ENCODE data around the gene DMAC1.

DMAC1 gene

GRCh38 chr9:7782400-7783120, 17.0 kb downstream of the DMAC1 start:
- no peak for DNase-seq (ENCODE audit: low spot score)

- DNase-seq (ENCODE audit: low spot score), result no peak
These were observed 19.2 kb downstream of the DMAC1 start for GRCh38 chr9:7780261-7780988.

DNA sequence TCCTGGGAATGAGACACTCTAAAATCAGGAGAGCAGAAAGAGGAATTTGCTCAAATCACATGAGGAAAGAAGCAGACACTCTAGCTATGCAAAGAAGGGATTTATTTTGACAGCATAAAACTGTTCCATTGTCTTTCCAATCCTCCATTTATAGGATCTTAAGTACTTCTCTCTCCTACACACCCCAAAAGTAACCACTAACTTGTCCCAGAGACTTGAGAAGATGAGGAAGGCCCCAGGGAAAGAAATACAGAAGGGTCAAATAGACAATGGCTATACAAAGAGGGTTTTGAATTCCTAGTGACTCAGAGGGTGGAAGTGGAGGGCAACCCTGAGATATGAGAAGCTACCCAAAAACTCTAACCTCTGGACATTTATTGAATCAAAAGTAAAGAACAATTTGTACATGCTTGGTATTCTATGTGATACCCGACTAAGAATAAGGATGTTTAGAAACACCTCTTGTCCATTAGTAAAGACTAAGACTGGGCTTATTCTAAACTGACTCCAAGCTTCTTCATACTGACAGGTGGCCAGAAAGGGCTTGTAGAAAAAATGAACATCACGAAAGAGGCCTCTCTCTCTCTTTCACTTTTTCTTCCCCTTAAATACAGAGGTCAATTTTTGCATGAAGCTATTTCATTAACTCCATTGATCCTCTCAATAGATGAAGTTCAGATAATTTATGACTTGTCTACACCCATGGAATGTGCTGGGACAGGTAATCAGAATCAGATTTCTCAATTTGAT, 20.6 kb downstream of the DMAC1 start:
- peak; percentile 24 for DNase-seq (ENCODE audit: low spot score)

DNA sequence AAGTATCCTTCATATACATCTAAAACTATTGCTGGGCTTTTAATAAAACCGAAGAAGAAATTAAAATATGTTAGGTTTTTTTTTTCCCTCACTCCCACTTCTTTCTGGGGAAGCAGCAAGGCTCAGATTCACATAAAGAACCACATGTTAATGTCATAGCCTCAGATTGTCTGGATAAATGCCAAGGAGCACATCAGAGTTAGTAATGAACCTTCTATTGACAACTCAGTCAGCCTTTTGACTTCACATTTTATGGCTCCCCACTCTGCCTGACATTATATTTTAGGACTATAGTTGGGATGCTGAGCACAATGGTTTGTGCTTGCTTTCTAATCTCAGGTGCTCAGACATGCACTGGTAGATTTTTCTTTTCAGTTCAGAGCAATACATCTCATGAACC, 21.8 kb downstream of the DMAC1 start:
- DNase-seq (ENCODE audit: low spot score), result peak; percentile 27

DNA sequence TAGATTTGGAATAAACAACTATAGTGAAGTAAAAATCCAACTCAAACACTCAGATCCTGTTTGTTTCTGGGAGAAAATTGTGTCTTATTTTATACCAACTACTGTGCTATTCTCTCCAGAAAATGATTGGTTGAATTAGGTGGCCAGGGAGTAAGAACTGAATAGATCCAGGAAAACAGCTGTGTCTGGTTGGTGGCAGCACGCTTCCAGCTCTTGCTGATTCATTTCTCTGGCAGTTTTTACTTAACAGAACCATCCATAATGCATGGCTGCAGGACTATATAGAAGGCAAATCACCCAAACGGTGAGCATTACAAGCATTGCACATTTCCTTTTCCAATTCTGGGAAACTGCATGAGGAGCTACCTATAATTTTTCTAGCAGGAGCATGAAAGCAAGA, 29.5 kb downstream of the DMAC1 start:
- DNase-seq (ENCODE audit: low spot score), result no peak

DNA sequence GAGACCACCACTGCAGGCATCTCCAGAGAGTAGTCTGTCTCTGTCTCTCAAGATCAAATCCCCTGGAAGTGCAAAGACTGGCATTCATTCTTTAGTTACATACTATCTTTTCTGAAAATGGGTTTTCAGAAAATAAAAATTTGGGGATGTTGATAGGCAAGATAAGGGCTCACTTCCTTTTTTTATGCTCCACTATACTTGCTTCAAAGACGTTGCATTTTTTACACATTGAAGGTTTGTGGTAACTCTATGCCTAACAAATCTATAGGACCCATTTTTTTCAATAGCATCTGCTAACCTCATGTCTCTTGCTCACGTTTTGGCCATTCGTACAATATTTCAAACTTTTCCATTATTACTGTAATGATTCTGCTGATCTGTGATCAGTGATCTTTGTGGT, 37.0 kb downstream of the DMAC1 start:
- DNase-seq (ENCODE audit: low spot score), result no peak

- peak; percentile 3 for DNase-seq (ENCODE audit: low spot score)
These were observed 39.6 kb downstream of the DMAC1 start for GRCh38 chr9:7760014-7760415.

DNA sequence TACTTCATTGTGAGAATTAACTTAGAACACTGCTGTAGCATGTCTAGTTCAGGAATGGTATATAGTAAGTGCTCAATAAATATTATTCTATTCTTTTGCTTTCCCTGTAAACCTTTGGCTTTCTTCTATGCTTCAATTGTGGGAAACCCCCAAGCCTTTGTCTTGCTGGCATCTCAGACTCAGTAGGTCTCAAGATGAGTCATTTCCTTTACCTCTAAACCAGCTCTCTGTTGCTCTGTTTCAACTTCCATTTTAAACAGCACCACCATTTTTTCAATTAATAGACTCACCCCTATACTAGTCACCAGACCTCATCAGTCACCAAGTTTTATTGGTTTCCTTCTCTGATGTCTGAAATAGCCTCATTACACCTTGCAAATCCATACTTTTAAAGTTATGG, 43.5 kb downstream of the DMAC1 start:
- peak; percentile 13 for DNase-seq (ENCODE audit: low spot score)

DNA sequence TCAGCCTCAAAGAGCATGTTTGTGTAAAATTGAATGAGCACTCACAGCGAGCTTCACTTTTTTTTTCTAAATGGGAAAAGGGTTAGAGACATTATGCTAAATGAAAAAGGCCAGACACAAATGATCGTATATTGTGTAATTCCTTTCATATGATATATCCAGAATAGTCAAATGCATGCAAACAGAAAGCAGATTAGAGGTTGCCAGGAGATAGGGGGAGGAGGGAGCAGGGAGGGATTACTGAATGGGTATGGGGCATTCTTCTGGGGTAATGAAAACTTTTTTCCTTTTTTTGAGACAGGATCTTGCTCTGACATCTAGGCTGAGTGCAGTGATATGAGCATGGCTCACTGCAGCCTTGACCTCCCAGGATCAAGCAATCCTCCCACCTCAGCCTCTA, 47.1 kb downstream of the DMAC1 start:
- DNase-seq (ENCODE audit: low spot score), result no peak
